A673 (cell line): ENCODE measurements around the gene RNF128. TPM values are rescaled to one million over a fixed set of nuclear protein-coding genes. Genes with fewer than 3 reads are reported as not detected.

ENCODE experiments used
- BruUV-seq: library from RNA; stranded (reverse); fragments of 400-500 nt; replicated peaks from 2 replicates; lab custom pipeline; 2021; lab: Mats Ljungman, UMichigan
- CTCF ChIA-PET: fragments of 300-600 bp; sonication (Branson Sonifier 250); formaldehyde crosslinking; loops from one replicate; lab custom pipeline; 2022; ENCODE audit warnings: antibody characterized with exemption; lab: Charles Lee
- POLR2A ChIA-PET: fragments of 300-600 bp; sonication (Branson Sonifier 250); formaldehyde crosslinking; loops from one replicate; lab custom pipeline; 2022; ENCODE audit warnings: antibody characterized with exemption; ENCODE audit not compliant: low non-redundant PET; lab: Charles Lee
- DNase-seq: peaks from one replicate; pipeline ENCODE4 v3.0.0-alpha.2; 2015; ENCODE audit warnings: low spot score
- H3K27ac ChIP-seq: fragments of 200-600 bp; sonication (generic); 2 replicates; pipeline ENCODE4 v1.5.1; 2016; ENCODE audit warnings: mixed run types, low read depth, mild to moderate bottlenecking, mixed read lengths, antibody characterized with exemption, low read length; ENCODE audit not compliant: poor library complexity, severe bottlenecking
- H3K27me3 ChIP-seq: fragments of 200-600 bp; sonication (generic); replicated peaks from 2 replicates; pipeline ENCODE4 v1.6.1; 2017; ENCODE audit warnings: mixed run types, low read depth, mild to moderate bottlenecking, mixed read lengths, antibody characterized with exemption, low read length; ENCODE audit not compliant: insufficient read depth, poor library complexity
- H3K36me3 ChIP-seq: fragments of 200-600 bp; sonication (generic); 2 replicates; pipeline ENCODE4 v1.6.1; 2016; ENCODE audit warnings: mixed run types, mild to moderate bottlenecking, mixed read lengths, antibody characterized with exemption, low read length; ENCODE audit not compliant: insufficient read depth, poor library complexity, severe bottlenecking
- H3K4me1 ChIP-seq: fragments of 200-600 bp; sonication (generic); 2 replicates; pipeline ENCODE4 v1.6.1; 2017; ENCODE audit warnings: mixed run types, mild to moderate bottlenecking, mixed read lengths, antibody characterized with exemption, low read length; ENCODE audit not compliant: insufficient read depth, poor library complexity, severe bottlenecking
- H3K4me3 ChIP-seq: fragments of 200-600 bp; sonication (generic); 2 replicates; pipeline ENCODE4 v1.5.1; 2016; ENCODE audit warnings: low read depth, mixed run types, mild to moderate bottlenecking, mixed read lengths, low read length; ENCODE audit not compliant: poor library complexity, severe bottlenecking
- H3K9me3 ChIP-seq: fragments of 200-600 bp; sonication (generic); 2 replicates; pipeline ENCODE4 v1.6.1; 2016; ENCODE audit warnings: mixed run types, low read depth, mild to moderate bottlenecking, mixed read lengths, antibody characterized with exemption, low read length; ENCODE audit not compliant: poor library complexity, severe bottlenecking
- CTCF ChIP-seq: fragments of 300-800, 200-600 bp; sonication (generic); conservative IDR thresholded peaks from 2 replicates; pipeline ENCODE4 v1.5.1; 2017; ENCODE audit warnings: low read depth, mild to moderate bottlenecking, antibody characterized with exemption, low read length, moderate library complexity, mixed read lengths
- EZH2 ChIP-seq: fragments of 200-600 bp; sonication (generic); IDR thresholded peaks from 2 replicates; pipeline ENCODE4 v1.6.1; 2017; ENCODE audit warnings: borderline replicate concordance, low read depth, mild to moderate bottlenecking, mixed read lengths, antibody characterized with exemption, low read length; ENCODE audit not compliant: poor library complexity, severe bottlenecking
- intact Hi-C: fragments of 100-400 bp; cut with micrococcal nuclease; formaldehyde crosslinking; loops from one replicate; pipeline ENCODE4 v1.10.0; 2022; ENCODE audit not compliant: unreplicated experiment
- total RNA-seq: library from RNA; stranded (reverse); gene quantifications from 2 replicates; pipeline ENCODE4 v1.2.3, GENCODE V29; 2021

Gene RNF128
- total RNA-seq, 1 experiment from 2014 or later = not detected

DNA sequence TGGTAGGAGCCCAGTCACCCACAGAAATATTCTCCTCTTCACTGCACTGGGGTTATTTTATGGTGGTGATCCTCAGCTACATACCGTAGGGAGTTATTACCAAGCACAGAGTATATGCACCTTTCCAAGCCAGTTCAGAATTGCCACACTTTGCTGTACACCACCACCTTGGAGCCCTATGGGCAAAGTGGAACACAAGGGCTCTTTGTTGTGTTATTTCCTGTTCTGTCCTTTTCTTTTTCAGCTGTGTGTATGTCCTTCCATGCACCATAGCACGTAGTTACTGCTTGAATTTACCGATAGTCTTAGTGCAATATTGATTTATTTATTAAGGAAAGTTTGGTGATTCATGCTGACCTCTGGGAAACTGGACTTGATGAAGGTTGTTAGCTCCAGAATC lies 8.3 kb downstream of the RNF128 start:
- intact Hi-C loops = no loop called here
- POLR2A ChIA-PET = no interaction called here

GRCh38 chrX:106740193-106740780 lies 13.8 kb downstream of the RNF128 start:
- ChIA-PET CTCF (no interaction called here), POLR2A (no interaction called here)
- no peak overlapping the region for H3K27ac ChIP-seq
- peaks cover 9% of the 10 kb centered on the region for H3K27me3 ChIP-seq
- TF ChIP-seq CTCF (no peak), EZH2 (no peak)
- no peaks in the 10 kb centered on the region for H3K36me3 ChIP-seq
- no TSS peak for BruUV-seq
- DNase-seq = no peak
- no peaks in the 10 kb centered on the region for H3K9me3 ChIP-seq
- no peak overlapping the region for H3K4me3 ChIP-seq
- intact Hi-C loops = no loop called here
- H3K4me1 ChIP-seq = no peaks in the 10 kb centered on the region

More for the DNA sequence above, 8.3 kb downstream of the RNF128 start:
- Histone ChIP-seq H3K4me1 (no peaks in the 10 kb centered on the region), H3K27ac (no peak overlapping the region), H3K9me3 (no peaks in the 10 kb centered on the region), H3K4me3 (no peak overlapping the region), H3K27me3 (peaks cover 28% of the 10 kb centered on the region), H3K36me3 (no peaks in the 10 kb centered on the region)
- no TSS peak for BruUV-seq
- TF ChIP-seq EZH2 (no peak), CTCF (no peak)
- DNase-seq = no peak
- CTCF ChIA-PET = no interaction called here

DNA sequence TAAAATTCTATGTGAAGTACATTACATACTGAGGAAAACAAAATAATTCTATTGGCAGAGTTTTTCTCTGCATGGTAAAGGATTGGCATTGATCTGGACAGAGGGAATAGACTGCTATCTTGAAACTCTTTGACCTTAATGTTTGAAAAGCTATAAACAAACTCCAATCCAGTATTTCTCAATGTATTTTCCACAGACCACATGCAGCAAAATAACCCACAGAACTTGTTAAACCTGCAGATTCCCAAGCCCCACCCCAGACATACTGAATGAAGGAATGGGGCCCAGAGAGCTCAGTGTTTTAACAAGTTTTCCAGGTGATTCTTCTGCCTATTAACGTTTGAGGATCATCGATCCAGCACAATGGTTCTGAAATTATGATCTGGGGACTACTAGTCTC lies 15.7 kb downstream of the RNF128 start:
- no TSS peak for BruUV-seq
- DNase-seq = no peak
- peaks cover 3% of the 10 kb centered on the region for H3K27me3 ChIP-seq
- TF ChIP-seq CTCF = no peak
- no peak for TF ChIP-seq EZH2
- no peak overlapping the region for H3K4me3 ChIP-seq
- CTCF ChIA-PET = no interaction called here
- H3K4me1 ChIP-seq = no peaks in the 10 kb centered on the region
- no peaks in the 10 kb centered on the region for H3K36me3 ChIP-seq
- H3K27ac ChIP-seq = no peak overlapping the region
- POLR2A ChIA-PET = no interaction called here
- intact Hi-C loops = no loop called here
- no peaks in the 10 kb centered on the region for H3K9me3 ChIP-seq
